SK-N-SH (cell line): ENCODE data around the gene VPS13A. TPM values are rescaled to one million over a fixed set of nuclear protein-coding genes. Genes with fewer than 3 reads are reported as not detected.

Experiments used
- CTCF ChIA-PET: fragments of 300-600, 350-600 bp; formaldehyde crosslinking; extraction: SDS; loops from one replicate; lab custom pipeline; 2021; lab: Yijun Ruan, JAX
- POLR2A ChIA-PET: fragments of 350-600 bp; sonication (Branson Sonifier 250); formaldehyde crosslinking; extraction: SDS; loops from one replicate; lab custom pipeline; 2020; ENCODE audit warnings: antibody characterized with exemption, inconsistent platforms; lab: Yijun Ruan, JAX
- DNase-seq: peaks from one replicate; pipeline ENCODE4 v3.0.0; 2012
- H2AFZ ChIP-seq: fragments of 200-600 bp; sonication (generic); 2 replicates; pipeline ENCODE4 v1.8.1; 2016; ENCODE audit warnings: antibody characterized with exemption, mild to moderate bottlenecking, low read depth
- H3F3A ChIP-seq: fragments of 200-600 bp; sonication (generic); replicated peaks from 2 replicates; pipeline ENCODE3; 2016; ENCODE audit warnings: antibody characterized with exemption, mild to moderate bottlenecking; ENCODE audit not compliant: insufficient read depth
- H3K27ac ChIP-seq, 2 experiments: fragments of 200-500 bp in 1 of 2; fragments of 200-600 bp in 1 of 2; sonication (Bioruptor generic) in 1 of 2; sonication (generic), shearing (Covaris generic) in 1 of 2; 2 replicates each; pipeline versions ENCODE4 v1.5.1 to v1.6.1; 2014 to 2016; ENCODE audit warnings: low read depth in 2 of 2, inconsistent platforms in 1 of 2, low read length in 1 of 2, mild to moderate bottlenecking in 1 of 2, mixed read lengths in 1 of 2
- H3K27me3 ChIP-seq: fragments of 200-600 bp; sonication (generic), shearing (Covaris generic); 2 replicates; pipeline ENCODE4 v1.6.1; 2016; ENCODE audit warnings: mixed run types; ENCODE audit not compliant: insufficient read depth
- H3K36me3 ChIP-seq, 2 experiments: fragments of 200-500 bp in 1 of 2; fragments of 200-600 bp in 1 of 2; sonication (Bioruptor generic) in 1 of 2; sonication (generic) in 1 of 2; replicated peaks in 1 of 2; 2 replicates each; pipeline versions ENCODE3 to v1.5.1; 2014 to 2016; ENCODE audit warnings: low read length in 1 of 2, mild to moderate bottlenecking in 1 of 2; ENCODE audit not compliant: insufficient read depth in 2 of 2, control insufficient read depth in 1 of 2
- H3K4me1 ChIP-seq, 2 experiments: fragments of 200-500 bp in 1 of 2; fragments of 200-600 bp in 1 of 2; sonication (Bioruptor generic) in 1 of 2; sonication (generic), shearing (Covaris generic) in 1 of 2; 2 replicates each; pipeline versions ENCODE4 v1.5.1 to v1.6.1; 2014 to 2016; ENCODE audit warnings: low read depth in 1 of 2, low read length in 1 of 2, mixed run types in 1 of 2; ENCODE audit not compliant: insufficient read depth in 2 of 2, control insufficient read depth in 1 of 2
- H3K4me2 ChIP-seq: fragments of 200-600 bp; sonication (generic), shearing (Covaris generic); 2 replicates; pipeline ENCODE4 v1.6.1; 2017; ENCODE audit warnings: mixed run types
- H3K4me3 ChIP-seq, 2 experiments: fragments of 200-500 bp in 1 of 2; fragments of 200-600 bp in 1 of 2; sonication (Bioruptor generic) in 1 of 2; sonication (generic), shearing (Covaris generic) in 1 of 2; 2 replicates each; pipeline versions ENCODE4 v1.5.1 to v1.8.1; 2014 to 2016; ENCODE audit warnings: low read depth in 2 of 2, inconsistent platforms in 1 of 2, low read length in 1 of 2, mild to moderate bottlenecking in 1 of 2, mixed read lengths in 1 of 2, moderate library complexity in 1 of 2
- H3K79me2 ChIP-seq: fragments of 200-600 bp; sonication (generic); 2 replicates; pipeline ENCODE4 v1.8.1; 2017; ENCODE audit warnings: mild to moderate bottlenecking; ENCODE audit not compliant: insufficient read depth
- H3K9ac ChIP-seq: fragments of 200-600 bp; sonication (generic); 2 replicates; pipeline ENCODE4 v1.6.1; 2017; ENCODE audit warnings: mixed run types
- H3K9me2 ChIP-seq: fragments of 200-600 bp; sonication (generic); 2 replicates; pipeline ENCODE4 v1.6.1; 2017; ENCODE audit warnings: mixed run types
- H3K9me3 ChIP-seq: fragments of 200-600 bp; sonication (generic); 2 replicates; pipeline ENCODE4 v1.6.1; 2017; ENCODE audit warnings: mixed run types, mild to moderate bottlenecking, moderate library complexity
- H4K20me1 ChIP-seq: fragments of 200-600 bp; sonication (generic); 2 replicates; pipeline ENCODE4 v1.6.1; 2017; ENCODE audit warnings: mild to moderate bottlenecking, mixed run types; ENCODE audit not compliant: insufficient read depth
- FOSL2 ChIP-seq: IDR thresholded peaks from 2 replicates; pipeline ENCODE4 v1.4.0; 2012; ENCODE audit warnings: low read depth, mild to moderate bottlenecking, moderate library complexity, borderline replicate concordance
- FOXJ3 ChIP-seq: sonication (generic); formaldehyde crosslinking; IDR thresholded peaks from 2 replicates; pipeline ENCODE4 v1.5.1; 2020; ENCODE audit warnings: mild to moderate bottlenecking, missing genetic modification reagents
- GABPA ChIP-seq: IDR thresholded peaks from 2 replicates; pipeline ENCODE4 v1.4.0; 2012; ENCODE audit warnings: low read depth, mild to moderate bottlenecking
- GATA2 ChIP-seq: sonication (generic); formaldehyde crosslinking; IDR thresholded peaks from 2 replicates; pipeline ENCODE4 v1.5.0; 2020; ENCODE audit warnings: mild to moderate bottlenecking, missing genetic modification reagents
- MXI1 ChIP-seq: IDR thresholded peaks from 2 replicates; pipeline ENCODE4 v1.6.1; 2012; ENCODE audit warnings: mild to moderate bottlenecking, low read depth, low read length, improper control_type of control experiment
- NRF1 ChIP-seq: IDR thresholded peaks from 2 replicates; pipeline ENCODE4 v1.6.1; 2012; ENCODE audit warnings: low read depth, mild to moderate bottlenecking, low read length
- POLR2AphosphoS5 ChIP-seq: IDR thresholded peaks from 2 replicates; pipeline ENCODE4 v1.6.1; 2012; ENCODE audit warnings: low read depth, low read length
- RXRA ChIP-seq: IDR thresholded peaks from 2 replicates; pipeline ENCODE4 v1.4.0; 2012; ENCODE audit warnings: low read depth, mild to moderate bottlenecking, borderline replicate concordance
- TEAD4 ChIP-seq: IDR thresholded peaks from 2 replicates; pipeline ENCODE4 v1.4.0; 2012; ENCODE audit warnings: mild to moderate bottlenecking, borderline replicate concordance; ENCODE audit not compliant: insufficient read depth
- YY1 ChIP-seq: IDR thresholded peaks from 2 replicates; pipeline ENCODE4 v1.4.0; 2012; ENCODE audit warnings: low read depth, mild to moderate bottlenecking
- WGBS: methylation state at CpG from one replicate; pipeline ENCODE4 v1.1.6; 2017; ENCODE audit warnings: low lambda C conversion rate; 5-methylcytosine and 5-hydroxymethylcytosine counted together
- polyA plus RNA-seq, 3 experiments: library from polyadenylated mRNA; depleted of rRNA; stranded (reverse); fragments of >200 nt; gene quantifications; 2 replicates each; pipeline ENCODE4 v1.2.3, GENCODE V29; 2012
- TF ChIP-seq, protein P1 (sequence below): IDR thresholded peaks from 2 replicates; pipeline ENCODE4 v1.4.0; 2012; ENCODE audit warnings: low read depth, borderline replicate concordance
- TF ChIP-seq, protein P2 (sequence below): fragments of 150-350 bp; IDR thresholded peaks from 2 replicates; pipeline ENCODE4 v1.6.1; 2016; ENCODE audit warnings: mild to moderate bottlenecking, low read depth, low read length
- TF ChIP-seq, protein P3 (sequence below): fragments of 150-350 bp; IDR thresholded peaks from 2 replicates; pipeline ENCODE4 v1.6.1; 2017; ENCODE audit warnings: antibody characterized with exemption, low read length, low read depth, borderline replicate concordance
- TF ChIP-seq, protein P4 (sequence below): fragments of 200-600 bp; sonication (generic); IDR thresholded peaks from 2 replicates; pipeline ENCODE4 v1.6.1; 2017; ENCODE audit warnings: antibody characterized with exemption, mild to moderate bottlenecking, moderate library complexity
- TF ChIP-seq, protein P5 (sequence below): IDR thresholded peaks from 2 replicates; pipeline ENCODE4; 2012
- TF ChIP-seq, protein P6 (sequence below): IDR thresholded peaks from 2 replicates; pipeline ENCODE4 v1.4.0; 2012; ENCODE audit warnings: low read depth

The VPS13A gene
- polyA plus RNA-seq, 1 of the 3 experiments (the other 2 are of a cell fraction) = 6.0 TPM

DNA sequence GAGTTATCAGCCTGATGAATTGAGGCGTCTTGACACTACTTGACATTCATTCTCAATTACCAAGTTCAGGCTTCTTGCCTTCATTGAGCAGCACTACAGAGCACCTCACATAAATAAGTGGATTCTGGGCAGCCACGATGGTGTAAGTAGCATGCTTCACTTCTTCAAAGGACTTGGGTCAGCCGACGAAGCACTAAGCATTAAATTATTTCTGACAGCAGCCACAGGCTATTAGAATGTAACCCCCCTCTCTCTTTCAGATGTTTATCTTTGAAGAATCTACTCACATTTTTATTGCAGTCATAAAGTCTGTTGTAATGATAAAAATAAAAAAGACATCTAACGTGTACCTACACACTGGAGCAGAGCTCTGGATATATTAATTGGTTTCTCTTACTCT lies 45.9 kb upstream of the VPS13A start:
- Histone ChIP-seq H3K27ac (no peak overlapping the region), H3K27me3 (no peaks in the 10 kb centered on the region; the same call in 1 of the 2 replicates), H3K9ac (no peak overlapping the region), H3K36me3 (no peaks in the 10 kb centered on the region), H2AFZ (no peak overlapping the region), H3K4me1 (no peaks in the 10 kb centered on the region), H4K20me1 (no peaks in the 10 kb centered on the region), H3K4me2 (no peak overlapping the region), H3K79me2 (no peaks in the 10 kb centered on the region), H3K4me3 (no peak overlapping the region), H3K9me2 (no peaks in the 10 kb centered on the region), H3F3A (no peaks in the 10 kb centered on the region), H3K9me3 (no peaks in the 10 kb centered on the region)
- POLR2A ChIA-PET = interaction anchor here (0.8 kb wide), 1 partner anchor 110 kb away, joined by 3 read pairs; no protein-coding TSS in a partner anchor
- CTCF ChIA-PET = interaction anchor here (1.1 kb wide), 1 partner anchor 20 kb away, joined by 4 read pairs; no protein-coding TSS in a partner anchor
- no peak for TF ChIP-seq GABPA
- TF ChIP-seq, protein P1, sequence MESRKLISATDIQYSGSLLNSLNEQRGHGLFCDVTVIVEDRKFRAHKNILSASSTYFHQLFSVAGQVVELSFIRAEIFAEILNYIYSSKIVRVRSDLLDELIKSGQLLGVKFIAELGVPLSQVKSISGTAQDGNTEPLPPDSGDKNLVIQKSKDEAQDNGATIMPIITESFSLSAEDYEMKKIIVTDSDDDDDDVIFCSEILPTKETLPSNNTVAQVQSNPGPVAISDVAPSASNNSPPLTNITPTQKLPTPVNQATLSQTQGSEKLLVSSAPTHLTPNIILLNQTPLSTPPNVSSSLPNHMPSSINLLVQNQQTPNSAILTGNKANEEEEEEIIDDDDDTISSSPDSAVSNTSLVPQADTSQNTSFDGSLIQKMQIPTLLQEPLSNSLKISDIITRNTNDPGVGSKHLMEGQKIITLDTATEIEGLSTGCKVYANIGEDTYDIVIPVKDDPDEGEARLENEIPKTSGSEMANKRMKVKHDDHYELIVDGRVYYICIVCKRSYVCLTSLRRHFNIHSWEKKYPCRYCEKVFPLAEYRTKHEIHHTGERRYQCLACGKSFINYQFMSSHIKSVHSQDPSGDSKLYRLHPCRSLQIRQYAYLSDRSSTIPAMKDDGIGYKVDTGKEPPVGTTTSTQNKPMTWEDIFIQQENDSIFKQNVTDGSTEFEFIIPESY = no peak
- TF ChIP-seq, protein P2, sequence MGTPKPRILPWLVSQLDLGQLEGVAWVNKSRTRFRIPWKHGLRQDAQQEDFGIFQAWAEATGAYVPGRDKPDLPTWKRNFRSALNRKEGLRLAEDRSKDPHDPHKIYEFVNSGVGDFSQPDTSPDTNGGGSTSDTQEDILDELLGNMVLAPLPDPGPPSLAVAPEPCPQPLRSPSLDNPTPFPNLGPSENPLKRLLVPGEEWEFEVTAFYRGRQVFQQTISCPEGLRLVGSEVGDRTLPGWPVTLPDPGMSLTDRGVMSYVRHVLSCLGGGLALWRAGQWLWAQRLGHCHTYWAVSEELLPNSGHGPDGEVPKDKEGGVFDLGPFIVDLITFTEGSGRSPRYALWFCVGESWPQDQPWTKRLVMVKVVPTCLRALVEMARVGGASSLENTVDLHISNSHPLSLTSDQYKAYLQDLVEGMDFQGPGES = no peak
- TF ChIP-seq, protein P3, sequence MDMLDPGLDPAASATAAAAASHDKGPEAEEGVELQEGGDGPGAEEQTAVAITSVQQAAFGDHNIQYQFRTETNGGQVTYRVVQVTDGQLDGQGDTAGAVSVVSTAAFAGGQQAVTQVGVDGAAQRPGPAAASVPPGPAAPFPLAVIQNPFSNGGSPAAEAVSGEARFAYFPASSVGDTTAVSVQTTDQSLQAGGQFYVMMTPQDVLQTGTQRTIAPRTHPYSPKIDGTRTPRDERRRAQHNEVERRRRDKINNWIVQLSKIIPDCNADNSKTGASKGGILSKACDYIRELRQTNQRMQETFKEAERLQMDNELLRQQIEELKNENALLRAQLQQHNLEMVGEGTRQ = no peak
- TF ChIP-seq, protein P4, sequence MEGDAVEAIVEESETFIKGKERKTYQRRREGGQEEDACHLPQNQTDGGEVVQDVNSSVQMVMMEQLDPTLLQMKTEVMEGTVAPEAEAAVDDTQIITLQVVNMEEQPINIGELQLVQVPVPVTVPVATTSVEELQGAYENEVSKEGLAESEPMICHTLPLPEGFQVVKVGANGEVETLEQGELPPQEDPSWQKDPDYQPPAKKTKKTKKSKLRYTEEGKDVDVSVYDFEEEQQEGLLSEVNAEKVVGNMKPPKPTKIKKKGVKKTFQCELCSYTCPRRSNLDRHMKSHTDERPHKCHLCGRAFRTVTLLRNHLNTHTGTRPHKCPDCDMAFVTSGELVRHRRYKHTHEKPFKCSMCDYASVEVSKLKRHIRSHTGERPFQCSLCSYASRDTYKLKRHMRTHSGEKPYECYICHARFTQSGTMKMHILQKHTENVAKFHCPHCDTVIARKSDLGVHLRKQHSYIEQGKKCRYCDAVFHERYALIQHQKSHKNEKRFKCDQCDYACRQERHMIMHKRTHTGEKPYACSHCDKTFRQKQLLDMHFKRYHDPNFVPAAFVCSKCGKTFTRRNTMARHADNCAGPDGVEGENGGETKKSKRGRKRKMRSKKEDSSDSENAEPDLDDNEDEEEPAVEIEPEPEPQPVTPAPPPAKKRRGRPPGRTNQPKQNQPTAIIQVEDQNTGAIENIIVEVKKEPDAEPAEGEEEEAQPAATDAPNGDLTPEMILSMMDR = no peak
- TF ChIP-seq RXRA = no peak
- TF ChIP-seq GATA2 (CRISPR knock-in tag) = no peak
- TF ChIP-seq YY1 = no peak
- no peak for TF ChIP-seq NRF1
- no peak for TF ChIP-seq MXI1
- TF ChIP-seq POLR2AphosphoS5 = no peak
- TF ChIP-seq TEAD4 = no peak
- TF ChIP-seq, protein P5, sequence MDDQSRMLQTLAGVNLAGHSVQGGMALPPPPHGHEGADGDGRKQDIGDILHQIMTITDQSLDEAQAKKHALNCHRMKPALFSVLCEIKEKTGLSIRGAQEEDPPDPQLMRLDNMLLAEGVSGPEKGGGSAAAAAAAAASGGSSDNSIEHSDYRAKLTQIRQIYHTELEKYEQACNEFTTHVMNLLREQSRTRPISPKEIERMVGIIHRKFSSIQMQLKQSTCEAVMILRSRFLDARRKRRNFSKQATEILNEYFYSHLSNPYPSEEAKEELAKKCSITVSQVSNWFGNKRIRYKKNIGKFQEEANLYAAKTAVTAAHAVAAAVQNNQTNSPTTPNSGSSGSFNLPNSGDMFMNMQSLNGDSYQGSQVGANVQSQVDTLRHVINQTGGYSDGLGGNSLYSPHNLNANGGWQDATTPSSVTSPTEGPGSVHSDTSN = no peak
- no peak for TF ChIP-seq FOXJ3 (CRISPR knock-in tag)
- TF ChIP-seq, protein P6, sequence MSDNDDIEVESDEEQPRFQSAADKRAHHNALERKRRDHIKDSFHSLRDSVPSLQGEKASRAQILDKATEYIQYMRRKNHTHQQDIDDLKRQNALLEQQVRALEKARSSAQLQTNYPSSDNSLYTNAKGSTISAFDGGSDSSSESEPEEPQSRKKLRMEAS = no peak
- no peak for TF ChIP-seq FOSL2
- DNase-seq = no peak
- WGBS = under 1% methylated on average over 5 of the region's 5 CpGs
